ENCODE data around the gene LYRM4. TPM values are rescaled to one million over a fixed set of nuclear protein-coding genes. Genes with fewer than 3 reads are reported as not detected.

Gene LYRM4
- total RNA-seq, 4 donors from 2014 or later, result 21.4 to 47.8 (median 26.2) TPM

GRCh38 chr6:5107341-5107740, 153.4 kb downstream of the LYRM4 start:
- DNase-seq (ENCODE audit: low spot score) (no peak), ATAC-seq (ENCODE audit: low FRiP score) (peak; percentile 38)
- TF ChIP-seq, protein P1, sequence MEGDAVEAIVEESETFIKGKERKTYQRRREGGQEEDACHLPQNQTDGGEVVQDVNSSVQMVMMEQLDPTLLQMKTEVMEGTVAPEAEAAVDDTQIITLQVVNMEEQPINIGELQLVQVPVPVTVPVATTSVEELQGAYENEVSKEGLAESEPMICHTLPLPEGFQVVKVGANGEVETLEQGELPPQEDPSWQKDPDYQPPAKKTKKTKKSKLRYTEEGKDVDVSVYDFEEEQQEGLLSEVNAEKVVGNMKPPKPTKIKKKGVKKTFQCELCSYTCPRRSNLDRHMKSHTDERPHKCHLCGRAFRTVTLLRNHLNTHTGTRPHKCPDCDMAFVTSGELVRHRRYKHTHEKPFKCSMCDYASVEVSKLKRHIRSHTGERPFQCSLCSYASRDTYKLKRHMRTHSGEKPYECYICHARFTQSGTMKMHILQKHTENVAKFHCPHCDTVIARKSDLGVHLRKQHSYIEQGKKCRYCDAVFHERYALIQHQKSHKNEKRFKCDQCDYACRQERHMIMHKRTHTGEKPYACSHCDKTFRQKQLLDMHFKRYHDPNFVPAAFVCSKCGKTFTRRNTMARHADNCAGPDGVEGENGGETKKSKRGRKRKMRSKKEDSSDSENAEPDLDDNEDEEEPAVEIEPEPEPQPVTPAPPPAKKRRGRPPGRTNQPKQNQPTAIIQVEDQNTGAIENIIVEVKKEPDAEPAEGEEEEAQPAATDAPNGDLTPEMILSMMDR (IDR thresholded peaks at IDR 0.05), result no peak

DNA sequence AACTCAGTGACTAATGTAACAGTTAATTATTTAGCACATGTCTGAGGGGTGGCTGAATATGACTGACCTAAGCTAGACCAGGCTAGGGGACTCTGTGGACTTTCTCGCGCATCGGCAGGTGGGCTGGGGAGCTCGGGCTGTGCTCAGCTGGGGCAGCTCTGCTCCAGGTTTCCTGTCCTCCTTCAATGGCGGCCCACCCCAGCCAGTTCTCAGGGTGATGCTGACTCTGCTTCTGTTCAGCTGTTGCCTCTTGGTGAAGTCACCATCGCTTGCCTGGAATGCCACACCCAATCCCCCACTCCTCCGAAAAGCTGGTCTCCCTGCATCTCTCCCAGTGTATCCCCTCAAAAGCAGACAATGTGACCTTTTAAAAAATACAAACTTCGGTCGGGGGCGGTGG, 155.6 kb downstream of the LYRM4 start:
- TF ChIP-seq, protein P1 (IDR thresholded peaks at IDR 0.05), result no peak
- no peak for ATAC-seq (ENCODE audit: low FRiP score)
- no peak for DNase-seq (ENCODE audit: low spot score)

DNA sequence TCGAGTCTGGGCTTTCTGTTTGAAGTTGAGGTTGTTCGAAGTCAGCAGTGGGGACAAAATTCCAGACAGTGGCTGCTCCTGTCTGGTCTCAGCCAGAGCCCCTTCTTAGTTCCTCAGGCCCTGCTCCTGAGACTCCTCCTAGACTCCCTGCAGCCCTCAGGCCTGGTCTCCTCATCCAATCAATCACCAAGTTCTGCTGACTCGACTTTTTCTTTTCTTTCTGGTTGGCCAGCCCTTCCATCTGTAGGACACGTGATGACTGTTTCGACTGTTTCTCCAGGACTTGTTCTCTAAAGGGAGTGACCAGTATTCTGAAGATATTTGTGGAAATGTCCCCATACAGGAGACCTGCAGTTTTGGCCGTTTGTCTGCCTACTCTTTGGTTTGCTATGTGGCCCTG, 156.1 kb downstream of the LYRM4 start:
- TF ChIP-seq, protein P1 (IDR thresholded peaks at IDR 0.05), result no peak
- DNase-seq (ENCODE audit: low spot score) (no peak), ATAC-seq (ENCODE audit: low FRiP score) (no peak)

DNA sequence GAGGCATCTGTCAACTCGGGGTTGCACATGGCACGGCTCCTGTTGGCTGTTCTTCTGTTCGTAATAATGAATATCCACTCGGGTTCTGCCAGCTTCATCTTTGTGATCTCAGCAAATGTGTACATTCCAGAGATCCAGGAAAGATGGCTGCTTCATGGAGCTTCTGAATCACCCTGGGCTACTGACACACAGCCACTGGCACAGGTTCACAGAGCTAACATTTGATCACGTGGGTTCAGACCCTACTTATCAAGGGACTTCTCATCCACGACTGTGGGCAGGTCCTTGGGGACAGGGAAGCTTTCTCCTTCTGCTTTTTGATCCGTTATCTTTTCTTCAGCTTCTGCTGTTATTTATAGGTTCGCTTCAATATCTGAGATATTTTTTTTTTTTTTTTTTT, 157.5 kb downstream of the LYRM4 start:
- no peak for DNase-seq (ENCODE audit: low spot score)
- ATAC-seq (ENCODE audit: low FRiP score), result no peak

GRCh38 chr6:5102267-5102970, 158.3 kb downstream of the LYRM4 start:
- TF ChIP-seq, protein P1 (IDR thresholded peaks at IDR 0.05), result no peak
- ATAC-seq (ENCODE audit: low FRiP score) (no peak), DNase-seq (ENCODE audit: low spot score) (no peak)

More for the DNA sequence above, 157.5 kb downstream of the LYRM4 start:
- TF ChIP-seq, protein P1 (IDR thresholded peaks at IDR 0.05), result no peak

- ATAC-seq (ENCODE audit: low FRiP score), result no peak
- TF ChIP-seq, protein P1 (IDR thresholded peaks at IDR 0.05), result no peak
- no peak for DNase-seq (ENCODE audit: low spot score)
Measured at GRCh38 chr6:5100806-5101205, 159.9 kb downstream of the LYRM4 start.

- TF ChIP-seq, protein P1 (IDR thresholded peaks at IDR 0.05), result no peak
- DNase-seq (ENCODE audit: low spot score) (no peak), ATAC-seq (ENCODE audit: low FRiP score) (no peak)
Measured at GRCh38 chr6:5099537-5099936, 161.2 kb downstream of the LYRM4 start.

Data from omental fat pad (tissue), 4 donors.